Osteoblast (primary cell): Measurements from ENCODE around the gene PTPRB. TPM values are rescaled to one million over a fixed set of nuclear protein-coding genes. Genes with fewer than 3 reads are reported as not detected.

Experiments
- DNase-seq: peaks from one replicate; pipeline ENCODE4 v3.0.0; 2011; ENCODE audit warnings: low spot score, mixed read lengths; ENCODE audit not compliant: insufficient read length; ENCODE audit errors: missing footprints
- H2AFZ ChIP-seq: 2 replicates; pipeline ENCODE4 v1.6.0; 2011; ENCODE audit warnings: mild to moderate bottlenecking, low read length
- H3K27ac ChIP-seq: 2 replicates; pipeline ENCODE4 v1.5.1; 2011; ENCODE audit warnings: mild to moderate bottlenecking, low read depth, low read length, moderate library complexity
- H3K27me3 ChIP-seq: 2 replicates; pipeline ENCODE4 v1.6.0; 2012; ENCODE audit warnings: mild to moderate bottlenecking, control low read depth, inconsistent platforms, low read length, moderate library complexity; ENCODE audit not compliant: insufficient read depth
- H3K36me3 ChIP-seq: 2 replicates; pipeline ENCODE4 v1.5.1; 2011; ENCODE audit warnings: mild to moderate bottlenecking, low read length, control low read depth, moderate library complexity; ENCODE audit not compliant: insufficient read depth
- H3K4me1 ChIP-seq: 2 replicates; pipeline ENCODE4 v1.5.1; 2011; ENCODE audit warnings: mild to moderate bottlenecking, low read length, control low read depth, moderate library complexity; ENCODE audit not compliant: insufficient read depth
- H3K4me2 ChIP-seq: 2 replicates; pipeline ENCODE4 v1.6.0; 2011; ENCODE audit warnings: mild to moderate bottlenecking, low read length; ENCODE audit not compliant: insufficient read depth
- H3K4me3 ChIP-seq: fragments of 200-600 bp; sonication (generic); 3 replicates; pipeline ENCODE4 v1.5.1; 2012; ENCODE audit warnings: mild to moderate bottlenecking, low read length, inconsistent platforms; ENCODE audit not compliant: insufficient read depth
- H3K79me2 ChIP-seq: 2 replicates; pipeline ENCODE4 v1.6.0; 2012; ENCODE audit warnings: mild to moderate bottlenecking, low read length, control low read depth, inconsistent platforms; ENCODE audit not compliant: insufficient read depth
- H3K9me3 ChIP-seq: 2 replicates; pipeline ENCODE4 v1.5.1; 2011; ENCODE audit warnings: low read depth, low read length, control low read depth
- H4K20me1 ChIP-seq: 2 replicates; pipeline ENCODE4 v1.6.0; 2012; ENCODE audit warnings: mild to moderate bottlenecking, low read length, control low read depth; ENCODE audit not compliant: insufficient read depth
- CTCF ChIP-seq: IDR thresholded peaks from 2 replicates; pipeline ENCODE4 v1.5.1; 2011; ENCODE audit warnings: mild to moderate bottlenecking, low read depth, low read length, moderate library complexity; ENCODE audit errors: extremely low read depth
- total RNA-seq: library from RNA; depleted of rRNA; stranded (reverse); fragments of >200 nt; gene quantifications from 2 replicates; pipeline ENCODE4 v1.2.3, GENCODE V29; 2012

PTPRB gene
- total RNA-seq, 1 donor: 1.1 TPM

DNA sequence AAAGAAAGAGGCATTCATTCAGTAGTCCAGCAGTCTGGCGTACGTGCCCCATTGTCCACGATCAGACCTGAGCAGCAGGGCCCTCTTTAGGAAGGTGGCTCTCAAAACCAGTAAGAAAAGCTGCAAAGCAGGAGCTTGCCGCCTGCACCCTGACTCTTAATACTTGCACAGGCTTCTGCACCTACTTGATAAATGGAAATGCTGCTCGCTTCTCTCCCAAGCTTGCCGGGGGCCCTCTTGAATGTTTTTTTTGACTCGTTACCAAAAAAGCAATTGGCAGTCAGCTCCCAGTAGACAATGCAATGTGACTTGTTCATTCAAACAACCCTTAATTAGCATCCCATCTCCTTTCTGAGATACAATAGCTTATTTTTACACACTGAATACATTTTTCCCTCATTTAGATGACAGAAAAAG is 27.2 kb upstream of the PTPRB start:
- Histone ChIP-seq H3K9me3 (no peaks in the 10 kb centered on the region), H3K4me1 (peaks cover 19% of the 10 kb centered on the region), H3K79me2 (no peaks in the 10 kb centered on the region), H3K27me3 (no peaks in the 10 kb centered on the region), H3K27ac (no peak overlapping the region), H4K20me1 (no peaks in the 10 kb centered on the region), H3K4me2 (no peak overlapping the region), H3K36me3 (no peaks in the 10 kb centered on the region), H2AFZ (peak overlapping the region; percentile 48), H3K4me3 (no peak overlapping the region)
- TF ChIP-seq CTCF: no peak
- DNase-seq: no peak

DNA sequence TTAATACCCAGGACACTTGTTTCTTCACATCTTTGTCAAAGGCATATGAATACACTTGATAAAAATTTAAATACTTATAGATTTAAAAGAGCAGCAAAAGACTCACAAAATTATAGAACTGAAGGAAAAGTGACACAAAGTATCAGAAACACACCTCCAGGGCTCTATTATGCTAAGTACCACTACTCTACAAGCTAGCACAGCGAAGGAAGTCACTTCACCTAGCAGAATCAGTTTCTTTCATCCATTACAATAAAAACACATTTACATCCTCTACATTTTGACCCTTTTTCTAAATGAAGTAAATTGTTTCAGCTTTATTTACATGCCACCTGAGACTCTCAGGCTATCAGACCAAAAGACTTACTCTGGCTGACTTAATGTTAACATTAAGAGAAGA is 26.6 kb upstream of the PTPRB start:
- H3K36me3 ChIP-seq: no peaks in the 10 kb centered on the region
- no peak overlapping the region for H3K4me3 ChIP-seq
- no peaks in the 10 kb centered on the region for H4K20me1 ChIP-seq
- H3K27ac ChIP-seq: no peak overlapping the region
- no peaks in the 10 kb centered on the region for H3K27me3 ChIP-seq
- no peaks in the 10 kb centered on the region for H3K79me2 ChIP-seq
- H3K4me2 ChIP-seq: no peak overlapping the region
- TF ChIP-seq CTCF: no peak
- H2AFZ ChIP-seq: peak overlapping the region; percentile 48
- no peaks in the 10 kb centered on the region for H3K9me3 ChIP-seq
- H3K4me1 ChIP-seq: peaks cover 19% of the 10 kb centered on the region
- DNase-seq: no peak

- no peak overlapping the region for H3K4me3 ChIP-seq
- DNase-seq: no peak
- H3K27ac ChIP-seq: peak overlapping the region; percentile 86
- no peaks in the 10 kb centered on the region for H3K36me3 ChIP-seq
- no peak overlapping the region for H2AFZ ChIP-seq
- H4K20me1 ChIP-seq: no peaks in the 10 kb centered on the region
- H3K4me1 ChIP-seq: peaks cover 19% of the 10 kb centered on the region
- no peaks in the 10 kb centered on the region for H3K9me3 ChIP-seq
- H3K4me2 ChIP-seq: peak overlapping the region; percentile 60
- H3K27me3 ChIP-seq: no peaks in the 10 kb centered on the region
- no peaks in the 10 kb centered on the region for H3K79me2 ChIP-seq
- no peak for TF ChIP-seq CTCF
Observed at GRCh38 chr12:70661466-70662161, 24.4 kb upstream of the PTPRB start.

GRCh38 chr12:70660620-70661219 is 23.5 kb upstream of the PTPRB start:
- H3K36me3 ChIP-seq: no peaks in the 10 kb centered on the region
- no peaks in the 10 kb centered on the region for H3K27me3 ChIP-seq
- peak; percentile 56 for DNase-seq
- H3K4me1 ChIP-seq: peaks cover 19% of the 10 kb centered on the region
- no peak overlapping the region for H3K4me3 ChIP-seq
- H2AFZ ChIP-seq: peak overlapping the region; percentile 35
- H3K79me2 ChIP-seq: no peaks in the 10 kb centered on the region
- TF ChIP-seq CTCF: no peak
- H3K9me3 ChIP-seq: no peaks in the 10 kb centered on the region
- H3K4me2 ChIP-seq: no peak overlapping the region
- H3K27ac ChIP-seq: peak overlapping the region; percentile 86
- no peaks in the 10 kb centered on the region for H4K20me1 ChIP-seq
